H1 (cell line): ENCODE data around the gene NCBP2. TPM values are rescaled to one million over a fixed set of nuclear protein-coding genes. Genes with fewer than 3 reads are reported as not detected.

Experiments used
- EP300 ChIP-seq, 2 experiments: IDR thresholded peaks; 1 replicate in 1 of 2; 2 replicates in 1 of 2; pipeline ENCODE4 v1.6.1; 2011 to 2012; ENCODE audit warnings: low read depth in 2 of 2, low read length in 2 of 2, mild to moderate bottlenecking in 2 of 2, borderline replicate concordance in 1 of 2, inconsistent platforms in 1 of 2, moderate library complexity in 1 of 2
- NRF1 ChIP-seq: IDR thresholded peaks from 2 replicates; pipeline ENCODE4 v1.6.1; 2011; ENCODE audit warnings: mild to moderate bottlenecking, low read depth, low read length, improper control_type of control experiment
- polyA plus RNA-seq, 7 experiments: library from polyadenylated mRNA; depleted of rRNA in 3 of 7; stranded (reverse) in 5 of 7; unstranded in 2 of 7; fragments of >200 nt in 5 of 7; fragments of 200-250 nt in 2 of 7; gene quantifications; 1 replicate in 5 of 7; 2 replicates in 1 of 7; 4 replicates in 1 of 7; pipeline versions ENCODE4 v1.2.1 to v1.2.3, GENCODE V29; 2011 to 2013; ENCODE audit warnings: missing spikeins in 2 of 7, mixed read lengths in 2 of 7
- total RNA-seq: library from RNA; stranded (reverse); fragmentation: NEBNext Ultra II Directional; extraction: Animal tissue kit (Norgen Biotek cat#: 25700); gene quantifications from 2 replicates; pipeline ENCODE4 v1.2.1, GENCODE V29; 2021

The NCBP2 gene
- total and polyA plus RNA-seq, 2 of the 8 experiments (the other 6 are each of a cell fraction or from before 2014, with no cell fraction given): 34.1 to 100 TPM

DNA sequence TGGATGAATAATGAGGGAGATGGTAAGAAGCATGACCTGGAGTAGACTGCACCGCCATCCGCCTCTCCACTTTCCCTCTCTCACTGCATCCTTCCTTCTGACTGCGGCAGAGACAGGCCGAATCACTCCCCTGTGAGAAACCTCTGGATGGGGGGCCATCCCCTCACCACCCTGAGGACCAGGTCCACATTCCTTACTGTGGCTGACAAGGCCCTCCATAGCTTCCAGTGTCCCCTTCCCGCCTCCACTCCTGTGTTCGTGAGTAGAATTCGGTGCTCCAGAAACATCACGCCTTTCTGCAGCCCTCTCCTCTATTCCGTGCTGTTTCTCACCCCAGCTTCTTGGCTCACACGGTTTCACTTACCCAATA, 23.5 kb upstream of the NCBP2 start (continued):
- TF ChIP-seq NRF1 (no peak), EP300 (IDR thresholded peaks at IDR 0.05; ENCODE audit: borderline replicate concordance in 1 of 2, low read depth in 2 of 2, low read length in 2 of 2) (no peak)
